Cardiac fibroblast (primary cell): Measurements from ENCODE around the gene PRKN.

Source experiments
- DNase-seq, 2 donors: peaks; one replicate each; pipeline versions ENCODE4 v3.0.0 to v3.0.0-alpha.2; 2010; ENCODE audit warnings: low read depth in 2 of 2
- H3K4me3 ChIP-seq, 2 donors: replicated peaks in 1 of 2; 1 replicate in 1 of 2; 2 replicates in 1 of 2; pipeline ENCODE4 v1.5.1; 2011; ENCODE audit warnings: low read depth in 2 of 2, low read length in 2 of 2, mild to moderate bottlenecking in 2 of 2, moderate library complexity in 1 of 2
- CTCF ChIP-seq: IDR thresholded peaks from one replicate; pipeline ENCODE4 v1.5.1; 2011; ENCODE audit warnings: low read depth, mild to moderate bottlenecking, low read length, inconsistent platforms

The PRKN gene

GRCh38 chr6:161446296-161446925, 1281.2 kb downstream of the PRKN start:
- no peak for DNase-seq
- no peak for TF ChIP-seq CTCF
- H3K4me3 ChIP-seq = no peak overlapping the region

- no peak for TF ChIP-seq CTCF
Measured at GRCh38 chr6:161445021-161445799, 1282.4 kb downstream of the PRKN start.

GRCh38 chr6:161444464-161444863, 1283.1 kb downstream of the PRKN start:
- H3K4me3 ChIP-seq = no peak overlapping the region
- no peak for DNase-seq
- TF ChIP-seq CTCF = no peak

More at GRCh38 chr6:161445021-161445799, 1282.4 kb downstream of the PRKN start:
- DNase-seq = no peak
- no peak overlapping the region for H3K4me3 ChIP-seq

- TF ChIP-seq CTCF = no peak
- H3K4me3 ChIP-seq = no peak overlapping the region
- DNase-seq = no peak
Measured at GRCh38 chr6:161443848-161444247, 1283.7 kb downstream of the PRKN start.

GRCh38 chr6:161442420-161442819, 1285.1 kb downstream of the PRKN start:
- TF ChIP-seq CTCF = no peak
- DNase-seq = no peak
- H3K4me3 ChIP-seq = no peak overlapping the region

- no peak overlapping the region for H3K4me3 ChIP-seq
- DNase-seq = no peak
- TF ChIP-seq CTCF = no peak
Measured at GRCh38 chr6:161440299-161440698, 1287.3 kb downstream of the PRKN start.
